IMR-90 (cell line): ENCODE measurements around the gene ROBO2. TPM values are rescaled to one million over a fixed set of nuclear protein-coding genes. Genes with fewer than 3 reads are reported as not detected.

Source experiments
- ATAC-seq: fragments of 200-7000 bp; cut with Tn5 transposase; 2 replicates; pipeline ENCODE4 v1.9.1; 2020; ENCODE audit warnings: low read depth, mild to moderate bottlenecking, moderate library complexity
- BruUV-seq: library from RNA; stranded (reverse); fragments of 400-500 nt; replicated peaks from 2 replicates; lab custom pipeline; 2021; lab: Mats Ljungman, UMichigan
- CTCF ChIA-PET: fragments of 300-600 bp; formaldehyde crosslinking; extraction: SDS; loops from one replicate; lab custom pipeline; 2021; ENCODE audit warnings: antibody characterized with exemption; lab: Yijun Ruan, JAX
- POLR2A ChIA-PET: fragments of 300-600 bp; sonication (Branson Sonifier 250); formaldehyde crosslinking; loops from one replicate; lab custom pipeline; 2022; ENCODE audit warnings: antibody characterized with exemption; ENCODE audit not compliant: unreplicated experiment; lab: Charles Lee
- DNase-seq: peaks from one replicate; pipeline ENCODE4 v3.0.0; 2013
- H2AFZ ChIP-seq: replicated peaks from 2 replicates; pipeline ENCODE3; 2013; ENCODE audit warnings: low read length, mild to moderate bottlenecking; ENCODE audit not compliant: poor library complexity
- H2AK5ac ChIP-seq: 2 replicates; pipeline ENCODE4 v1.6.1; 2013; ENCODE audit warnings: low read depth, low read length, inconsistent platforms
- H2AK9ac ChIP-seq: replicated peaks from 2 replicates; pipeline ENCODE3; 2013; ENCODE audit warnings: mild to moderate bottlenecking, low read depth, low read length, moderate library complexity; ENCODE audit not compliant: poor library complexity
- H2BK120ac ChIP-seq: 2 replicates; pipeline ENCODE4 v1.6.1; 2013; ENCODE audit warnings: low read depth, low read length, inconsistent platforms
- H2BK15ac ChIP-seq: 3 replicates; pipeline ENCODE4 v1.6.1; 2013; ENCODE audit warnings: low read depth, low read length, inconsistent platforms
- H2BK20ac ChIP-seq: 2 replicates; pipeline ENCODE4 v1.6.1; 2013; ENCODE audit warnings: low read depth, mild to moderate bottlenecking, inconsistent platforms, low read length, moderate library complexity
- H2BK5ac ChIP-seq: 2 replicates; pipeline ENCODE4 v1.6.1; 2013; ENCODE audit warnings: mild to moderate bottlenecking, low read depth, low read length, inconsistent platforms; ENCODE audit not compliant: poor library complexity, severe bottlenecking
- H3K14ac ChIP-seq: replicated peaks from 2 replicates; pipeline ENCODE4 v1.6.1; 2013; ENCODE audit warnings: low read depth, low read length, inconsistent platforms
- H3K18ac ChIP-seq: 2 replicates; pipeline ENCODE4 v1.6.1; 2013; ENCODE audit warnings: low read depth, low read length, control low read depth
- H3K23ac ChIP-seq: 2 replicates; pipeline ENCODE4 v1.6.1; 2013; ENCODE audit warnings: low read depth, low read length, inconsistent platforms
- H3K27ac ChIP-seq: 2 replicates; pipeline ENCODE4 v1.5.1; 2013; ENCODE audit warnings: mild to moderate bottlenecking, control low read depth, low read length; ENCODE audit not compliant: insufficient read depth
- H3K27me3 ChIP-seq: 2 replicates; pipeline ENCODE4 v1.6.1; 2013; ENCODE audit warnings: low read length; ENCODE audit not compliant: control insufficient read depth, insufficient read depth
- H3K36me3 ChIP-seq: 2 replicates; pipeline ENCODE4 v1.6.1; 2013; ENCODE audit warnings: low read length, mixed read lengths; ENCODE audit not compliant: control insufficient read depth, insufficient read depth
- H3K4ac ChIP-seq: 2 replicates; pipeline ENCODE4 v1.6.1; 2013; ENCODE audit warnings: low read depth, low read length, inconsistent platforms
- H3K4me1 ChIP-seq: 2 replicates; pipeline ENCODE4 v1.6.1; 2013; ENCODE audit warnings: low read length, mixed read lengths; ENCODE audit not compliant: control insufficient read depth, insufficient read depth
- H3K4me2 ChIP-seq: 2 replicates; pipeline ENCODE4 v1.6.1; 2013; ENCODE audit warnings: low read depth, mild to moderate bottlenecking, control low read depth, low read length, moderate library complexity
- H3K4me3 ChIP-seq: 2 replicates; pipeline ENCODE4 v1.5.1; 2013; ENCODE audit warnings: low read depth, mild to moderate bottlenecking, control low read depth, low read length, moderate library complexity; ENCODE audit not compliant: insufficient read depth
- H3K56ac ChIP-seq: 2 replicates; pipeline ENCODE4 v1.6.1; 2013; ENCODE audit warnings: low read length, inconsistent platforms; ENCODE audit not compliant: insufficient read depth; ENCODE audit errors: extremely low read depth
- H3K79me1 ChIP-seq, 2 experiments: 2 replicates each; pipeline ENCODE4 v1.6.1; 2013; ENCODE audit warnings: low read length in 2 of 2, inconsistent platforms in 1 of 2, low read depth in 1 of 2
- H3K9ac ChIP-seq: 2 replicates; pipeline ENCODE4 v1.6.1; 2013; ENCODE audit warnings: low read depth, low read length, control low read depth
- H3K9me1 ChIP-seq: 2 replicates; pipeline ENCODE4 v1.6.1; 2013; ENCODE audit warnings: low read length, inconsistent platforms; ENCODE audit not compliant: insufficient read depth
- H3K9me3 ChIP-seq: 2 replicates; pipeline ENCODE4 v1.6.1; 2013; ENCODE audit warnings: low read length; ENCODE audit not compliant: control insufficient read depth, insufficient read depth
- H4K20me1 ChIP-seq: 2 replicates; pipeline ENCODE4 v1.6.1; 2013; ENCODE audit warnings: low read length, inconsistent platforms; ENCODE audit not compliant: insufficient read depth
- H4K5ac ChIP-seq: 2 replicates; pipeline ENCODE4 v1.6.1; 2013; ENCODE audit warnings: mild to moderate bottlenecking, low read depth, low read length, control low read depth
- H4K8ac ChIP-seq, 2 experiments: 2 replicates each; pipeline ENCODE4 v1.6.1; 2013; ENCODE audit warnings: low read depth in 2 of 2, low read length in 2 of 2, control low read depth in 1 of 2, inconsistent platforms in 1 of 2
- H4K91ac ChIP-seq: 2 replicates; pipeline ENCODE4 v1.6.1; 2013; ENCODE audit warnings: low read depth, low read length, inconsistent platforms; ENCODE audit not compliant: insufficient read depth
- CEBPB ChIP-seq: IDR thresholded peaks from 2 replicates; pipeline ENCODE4 v1.6.1; 2012; ENCODE audit warnings: low read depth, low read length, improper control_type of control experiment
- CHD1 ChIP-seq: IDR thresholded peaks from 2 replicates; pipeline ENCODE4 v1.6.1; 2012; ENCODE audit warnings: low read depth, low read length, improper control_type of control experiment
- MAZ ChIP-seq: IDR thresholded peaks from 2 replicates; pipeline ENCODE4 v1.6.1; 2012; ENCODE audit warnings: low read depth, mild to moderate bottlenecking, low read length, improper control_type of control experiment, moderate library complexity, borderline replicate concordance
- MXI1 ChIP-seq: IDR thresholded peaks from 2 replicates; pipeline ENCODE4 v1.6.1; 2012; ENCODE audit warnings: low read depth, mild to moderate bottlenecking, low read length, moderate library complexity, borderline replicate concordance
- RAD21 ChIP-seq: IDR thresholded peaks from 2 replicates; pipeline ENCODE4 v1.6.1; 2012; ENCODE audit warnings: low read length, improper control_type of control experiment
- SMC3 ChIP-seq: fragments of 150-350 bp; IDR thresholded peaks from 2 replicates; pipeline ENCODE4 v1.6.1; 2016; ENCODE audit warnings: low read depth, mild to moderate bottlenecking, antibody characterized with exemption, low read length, moderate library complexity
- WGBS, 2 experiments: methylation state at CpG; one replicate each; pipeline versions ENCODE4 v1.1.5 to v1.1.7; 2013; ENCODE audit warnings: missing lambda C conversion rate in 2 of 2; ENCODE audit not compliant: insufficient read length in 1 of 2; ENCODE audit errors: extremely low coverage in 2 of 2; 5-methylcytosine and 5-hydroxymethylcytosine counted together
- dilution Hi-C: fragments of 300-500 bp; cut with HindIII; formaldehyde crosslinking; loops from one replicate; pipeline ENCODE4 v1.14.3; 2018; ENCODE audit warnings: low sequenced_read_pairs; ENCODE audit not compliant: unreplicated experiment
- in situ Hi-C: fragments of 300-500 bp; cut with MboI; formaldehyde crosslinking; loops from 3 replicates; pipeline ENCODE4 v1.14.3; 2019; ENCODE audit warnings: low sequenced_read_pairs, inconsistent platforms, mixed read lengths
- intact Hi-C: fragments of 100-400 bp; cut with micrococcal nuclease; formaldehyde crosslinking; loops from 2 replicates; pipeline ENCODE4 v1.10.0; 2022
- polyA plus RNA-seq, 3 experiments: library from polyadenylated mRNA; depleted of rRNA; stranded (reverse); fragments of >200 nt; gene quantifications; 2 replicates each; pipeline ENCODE4 v1.2.3, GENCODE V29; 2012; ENCODE audit warnings: low replicate concordance in 1 of 3
- total RNA-seq: library from RNA; depleted of rRNA; stranded (reverse); fragments of >200 nt; gene quantifications from 2 replicates; pipeline ENCODE4 v1.2.3, GENCODE V29; 2012
- TF ChIP-seq, protein P1 (sequence below): conservative IDR thresholded peaks from 2 replicates; pipeline ENCODE4 v1.5.1; 2012; ENCODE audit warnings: mild to moderate bottlenecking, low read depth, low read length, improper control_type of control experiment

Gene ROBO2
- total and polyA plus RNA-seq, 2 of the 4 experiments (the other 2 are of a cell fraction): 9.3 to 14.5 TPM

DNA sequence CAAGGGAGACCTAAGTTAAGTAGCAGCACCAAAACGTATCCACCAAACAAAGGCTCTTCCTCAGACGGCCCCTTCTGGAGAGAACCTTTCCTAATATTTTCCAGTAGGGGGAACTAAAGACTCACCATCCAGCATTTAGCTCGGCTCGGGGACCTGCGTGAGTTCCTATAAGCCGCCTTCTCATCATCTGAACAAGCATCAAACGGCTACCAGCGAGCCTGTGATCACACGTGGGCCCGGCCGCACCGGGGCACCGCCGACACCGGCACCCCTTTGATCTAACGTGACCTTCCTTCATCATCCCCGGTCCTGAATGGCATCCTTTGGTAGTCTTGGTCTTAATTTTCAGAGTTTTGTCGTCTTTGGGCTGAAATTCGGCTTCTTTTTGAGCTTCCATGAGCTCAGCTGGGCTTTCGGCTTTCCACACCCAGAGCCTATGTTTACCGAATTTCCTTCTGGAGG, 1.4 kb upstream of the ROBO2 start:
- dilution Hi-C loops: no loop called here
- Histone ChIP-seq H2AK9ac (peak overlapping the region; percentile 22), H3K9ac (no peak overlapping the region), H3K79me1 (no peaks in the 10 kb centered on the region), H2BK120ac (0 out of 2 replicates have a peak overlapping the region, but pooled peaks have one; percentile 64), H2BK20ac (no peak overlapping the region), H2AK5ac (no peak overlapping the region), H3K27me3 (peaks cover 29% of the 10 kb centered on the region), H3K4me2 (peak overlapping the region; percentile 97), H3K18ac (no peak overlapping the region), H3K23ac (0 out of 2 replicates have a peak overlapping the region, but pooled peaks have one; percentile 67), H4K91ac (no peak overlapping the region), H2BK15ac (no peak overlapping the region), H4K20me1 (no peaks in the 10 kb centered on the region), H3K36me3 (no peaks in the 10 kb centered on the region), H3K4me1 (no peaks in the 10 kb centered on the region), H3K14ac (no peak overlapping the region), H2BK5ac (no peak overlapping the region), H3K56ac (no peak overlapping the region), H4K5ac (no peak overlapping the region), H3K27ac (no peak overlapping the region), H3K9me3 (no peaks in the 10 kb centered on the region), H2AFZ (peak overlapping the region; percentile 87), H4K8ac (no peak overlapping the region), H3K9me1 (no peaks in the 10 kb centered on the region), H3K4ac (no peak overlapping the region), H3K4me3 (peak overlapping the region; percentile 48)
- WGBS, 2 experiments: 0% methylated on average over 3 of the region's 21 CpGs; no CpG with 5 or more reads in 1 of the 2 experiments
- CTCF ChIA-PET: interaction anchor here (0.5 to 1.9 kb wide), 12 partner anchors 8 to 1607 kb away, joined by 3 to 8 read pairs (median 3); no protein-coding TSS in a partner anchor
- ATAC-seq: peak; percentile 85
- TF ChIP-seq, protein P1, sequence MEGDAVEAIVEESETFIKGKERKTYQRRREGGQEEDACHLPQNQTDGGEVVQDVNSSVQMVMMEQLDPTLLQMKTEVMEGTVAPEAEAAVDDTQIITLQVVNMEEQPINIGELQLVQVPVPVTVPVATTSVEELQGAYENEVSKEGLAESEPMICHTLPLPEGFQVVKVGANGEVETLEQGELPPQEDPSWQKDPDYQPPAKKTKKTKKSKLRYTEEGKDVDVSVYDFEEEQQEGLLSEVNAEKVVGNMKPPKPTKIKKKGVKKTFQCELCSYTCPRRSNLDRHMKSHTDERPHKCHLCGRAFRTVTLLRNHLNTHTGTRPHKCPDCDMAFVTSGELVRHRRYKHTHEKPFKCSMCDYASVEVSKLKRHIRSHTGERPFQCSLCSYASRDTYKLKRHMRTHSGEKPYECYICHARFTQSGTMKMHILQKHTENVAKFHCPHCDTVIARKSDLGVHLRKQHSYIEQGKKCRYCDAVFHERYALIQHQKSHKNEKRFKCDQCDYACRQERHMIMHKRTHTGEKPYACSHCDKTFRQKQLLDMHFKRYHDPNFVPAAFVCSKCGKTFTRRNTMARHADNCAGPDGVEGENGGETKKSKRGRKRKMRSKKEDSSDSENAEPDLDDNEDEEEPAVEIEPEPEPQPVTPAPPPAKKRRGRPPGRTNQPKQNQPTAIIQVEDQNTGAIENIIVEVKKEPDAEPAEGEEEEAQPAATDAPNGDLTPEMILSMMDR: peak; percentile 89
- TF ChIP-seq RAD21 (peak; percentile 89), MAZ (0 out of 2 replicates have a peak, but pooled peaks have one; percentile 53), SMC3 (peak; percentile 65), MXI1 (peak; percentile 66; the same call in 1 of the 2 replicates), CEBPB (no peak), CHD1 (no peak)
- no TSS peak for BruUV-seq
- intact Hi-C loops: loop anchor here (1.0 to 10.0 kb wide), 7 partner anchors 217 to 1607 kb away; no protein-coding TSS in a partner anchor
- POLR2A ChIA-PET: no interaction called here
- in situ Hi-C loops: loop anchor here (5.0 to 25.0 kb wide), 4 partner anchors 219 to 1606 kb away; no protein-coding TSS in a partner anchor
- peak; percentile 85 for DNase-seq
